SK-N-SH (cell line): ENCODE data around the gene SCNN1A. TPM values are rescaled to one million over a fixed set of nuclear protein-coding genes. Genes with fewer than 3 reads are reported as not detected.

Experiments
- CTCF ChIA-PET: fragments of 300-600, 350-600 bp; formaldehyde crosslinking; extraction: SDS; loops from one replicate; lab custom pipeline; 2021; lab: Yijun Ruan, JAX
- POLR2A ChIA-PET: fragments of 350-600 bp; sonication (Branson Sonifier 250); formaldehyde crosslinking; extraction: SDS; loops from one replicate; lab custom pipeline; 2020; ENCODE audit warnings: antibody characterized with exemption, inconsistent platforms; lab: Yijun Ruan, JAX
- DNase-seq: peaks from one replicate; pipeline ENCODE4 v3.0.0; 2012
- H2AFZ ChIP-seq: fragments of 200-600 bp; sonication (generic); 2 replicates; pipeline ENCODE4 v1.8.1; 2016; ENCODE audit warnings: antibody characterized with exemption, mild to moderate bottlenecking, low read depth
- H3F3A ChIP-seq: fragments of 200-600 bp; sonication (generic); replicated peaks from 2 replicates; pipeline ENCODE3; 2016; ENCODE audit warnings: antibody characterized with exemption, mild to moderate bottlenecking; ENCODE audit not compliant: insufficient read depth
- H3K27ac ChIP-seq, 2 experiments: fragments of 200-500 bp in 1 of 2; fragments of 200-600 bp in 1 of 2; sonication (Bioruptor generic) in 1 of 2; sonication (generic), shearing (Covaris generic) in 1 of 2; 2 replicates each; pipeline versions ENCODE4 v1.5.1 to v1.6.1; 2014 to 2016; ENCODE audit warnings: low read depth in 2 of 2, inconsistent platforms in 1 of 2, low read length in 1 of 2, mild to moderate bottlenecking in 1 of 2, mixed read lengths in 1 of 2
- H3K27me3 ChIP-seq: fragments of 200-600 bp; sonication (generic), shearing (Covaris generic); 2 replicates; pipeline ENCODE4 v1.6.1; 2016; ENCODE audit warnings: mixed run types; ENCODE audit not compliant: insufficient read depth
- H3K36me3 ChIP-seq, 2 experiments: fragments of 200-500 bp in 1 of 2; fragments of 200-600 bp in 1 of 2; sonication (Bioruptor generic) in 1 of 2; sonication (generic) in 1 of 2; replicated peaks in 1 of 2; 2 replicates each; pipeline versions ENCODE3 to v1.5.1; 2014 to 2016; ENCODE audit warnings: low read length in 1 of 2, mild to moderate bottlenecking in 1 of 2; ENCODE audit not compliant: insufficient read depth in 2 of 2, control insufficient read depth in 1 of 2
- H3K4me1 ChIP-seq, 2 experiments: fragments of 200-500 bp in 1 of 2; fragments of 200-600 bp in 1 of 2; sonication (Bioruptor generic) in 1 of 2; sonication (generic), shearing (Covaris generic) in 1 of 2; 2 replicates each; pipeline versions ENCODE4 v1.5.1 to v1.6.1; 2014 to 2016; ENCODE audit warnings: low read depth in 1 of 2, low read length in 1 of 2, mixed run types in 1 of 2; ENCODE audit not compliant: insufficient read depth in 2 of 2, control insufficient read depth in 1 of 2
- H3K4me2 ChIP-seq: fragments of 200-600 bp; sonication (generic), shearing (Covaris generic); 2 replicates; pipeline ENCODE4 v1.6.1; 2017; ENCODE audit warnings: mixed run types
- H3K4me3 ChIP-seq, 2 experiments: fragments of 200-500 bp in 1 of 2; fragments of 200-600 bp in 1 of 2; sonication (Bioruptor generic) in 1 of 2; sonication (generic), shearing (Covaris generic) in 1 of 2; 2 replicates each; pipeline versions ENCODE4 v1.5.1 to v1.8.1; 2014 to 2016; ENCODE audit warnings: low read depth in 2 of 2, inconsistent platforms in 1 of 2, low read length in 1 of 2, mild to moderate bottlenecking in 1 of 2, mixed read lengths in 1 of 2, moderate library complexity in 1 of 2
- H3K79me2 ChIP-seq: fragments of 200-600 bp; sonication (generic); 2 replicates; pipeline ENCODE4 v1.8.1; 2017; ENCODE audit warnings: mild to moderate bottlenecking; ENCODE audit not compliant: insufficient read depth
- H3K9ac ChIP-seq: fragments of 200-600 bp; sonication (generic); 2 replicates; pipeline ENCODE4 v1.6.1; 2017; ENCODE audit warnings: mixed run types
- H3K9me2 ChIP-seq: fragments of 200-600 bp; sonication (generic); 2 replicates; pipeline ENCODE4 v1.6.1; 2017; ENCODE audit warnings: mixed run types
- H3K9me3 ChIP-seq: fragments of 200-600 bp; sonication (generic); 2 replicates; pipeline ENCODE4 v1.6.1; 2017; ENCODE audit warnings: mixed run types, mild to moderate bottlenecking, moderate library complexity
- H4K20me1 ChIP-seq: fragments of 200-600 bp; sonication (generic); 2 replicates; pipeline ENCODE4 v1.6.1; 2017; ENCODE audit warnings: mild to moderate bottlenecking, mixed run types; ENCODE audit not compliant: insufficient read depth
- ELF1 ChIP-seq: IDR thresholded peaks from 2 replicates; pipeline ENCODE4 v1.4.0; 2012
- EP300 ChIP-seq, 2 experiments: IDR thresholded peaks; 2 replicates each; pipeline versions ENCODE4 v1.4.0 to v1.6.1; 2012; ENCODE audit warnings: borderline replicate concordance in 1 of 2, low read depth in 1 of 2, low read length in 1 of 2
- FOXM1 ChIP-seq: IDR thresholded peaks from 2 replicates; pipeline ENCODE4 v1.4.0; 2012; ENCODE audit warnings: low read depth, mild to moderate bottlenecking
- GABPA ChIP-seq: IDR thresholded peaks from 2 replicates; pipeline ENCODE4 v1.4.0; 2012; ENCODE audit warnings: low read depth, mild to moderate bottlenecking
- GATA2 ChIP-seq: sonication (generic); formaldehyde crosslinking; IDR thresholded peaks from 2 replicates; pipeline ENCODE4 v1.5.0; 2020; ENCODE audit warnings: mild to moderate bottlenecking, missing genetic modification reagents
- NFIC ChIP-seq: IDR thresholded peaks from 2 replicates; pipeline ENCODE4 v1.4.0; 2012; ENCODE audit warnings: borderline replicate concordance
- POLR2AphosphoS5 ChIP-seq: IDR thresholded peaks from 2 replicates; pipeline ENCODE4 v1.6.1; 2012; ENCODE audit warnings: low read depth, low read length
- RXRA ChIP-seq: IDR thresholded peaks from 2 replicates; pipeline ENCODE4 v1.4.0; 2012; ENCODE audit warnings: low read depth, mild to moderate bottlenecking, borderline replicate concordance
- SIN3A ChIP-seq: IDR thresholded peaks from 2 replicates; pipeline ENCODE4 v1.6.1; 2012; ENCODE audit warnings: low read depth, mild to moderate bottlenecking, low read length, moderate library complexity, borderline replicate concordance
- YY1 ChIP-seq: IDR thresholded peaks from 2 replicates; pipeline ENCODE4 v1.4.0; 2012; ENCODE audit warnings: low read depth, mild to moderate bottlenecking
- ZBTB33 ChIP-seq: IDR thresholded peaks from 2 replicates; pipeline ENCODE4 v1.4.0; 2012; ENCODE audit warnings: low read depth, borderline replicate concordance
- WGBS: methylation state at CpG from one replicate; pipeline ENCODE4 v1.1.6; 2017; ENCODE audit warnings: low lambda C conversion rate; 5-methylcytosine and 5-hydroxymethylcytosine counted together
- polyA plus RNA-seq, 3 experiments: library from polyadenylated mRNA; depleted of rRNA; stranded (reverse); fragments of >200 nt; gene quantifications; 2 replicates each; pipeline ENCODE4 v1.2.3, GENCODE V29; 2012
- TF ChIP-seq, protein P1 (sequence below): IDR thresholded peaks from 2 replicates; pipeline ENCODE4 v1.6.1; 2012; ENCODE audit warnings: mild to moderate bottlenecking, low read depth, low read length, moderate library complexity
- TF ChIP-seq, protein P2 (sequence below): IDR thresholded peaks from 2 replicates; pipeline ENCODE4 v1.4.0; 2012; ENCODE audit warnings: low read depth

The SCNN1A gene
- polyA plus RNA-seq, 1 of the 3 experiments (the other 2 are of a cell fraction): 1.6 TPM

- Histone ChIP-seq H3K27ac (no peak overlapping the region), H3K79me2 (no peaks in the 10 kb centered on the region), H2AFZ (no peak overlapping the region), H3K4me1 (peaks cover 0 to 12% of the 10 kb centered on the region in 2 experiments; a peak in 1 of 4 replicates), H3K36me3 (no peaks in the 10 kb centered on the region)
- TF ChIP-seq GABPA (no peak), GATA2 (CRISPR knock-in tag) (no peak), ZBTB33 (no peak), RXRA (no peak), POLR2AphosphoS5 (no peak), NFIC (no peak), EP300 (IDR thresholded peaks at IDR 0.05; ENCODE audit: borderline replicate concordance in 1 of 2, low read depth in 1 of 2, low read length in 1 of 2) (no peak)
- TF ChIP-seq, protein P1, sequence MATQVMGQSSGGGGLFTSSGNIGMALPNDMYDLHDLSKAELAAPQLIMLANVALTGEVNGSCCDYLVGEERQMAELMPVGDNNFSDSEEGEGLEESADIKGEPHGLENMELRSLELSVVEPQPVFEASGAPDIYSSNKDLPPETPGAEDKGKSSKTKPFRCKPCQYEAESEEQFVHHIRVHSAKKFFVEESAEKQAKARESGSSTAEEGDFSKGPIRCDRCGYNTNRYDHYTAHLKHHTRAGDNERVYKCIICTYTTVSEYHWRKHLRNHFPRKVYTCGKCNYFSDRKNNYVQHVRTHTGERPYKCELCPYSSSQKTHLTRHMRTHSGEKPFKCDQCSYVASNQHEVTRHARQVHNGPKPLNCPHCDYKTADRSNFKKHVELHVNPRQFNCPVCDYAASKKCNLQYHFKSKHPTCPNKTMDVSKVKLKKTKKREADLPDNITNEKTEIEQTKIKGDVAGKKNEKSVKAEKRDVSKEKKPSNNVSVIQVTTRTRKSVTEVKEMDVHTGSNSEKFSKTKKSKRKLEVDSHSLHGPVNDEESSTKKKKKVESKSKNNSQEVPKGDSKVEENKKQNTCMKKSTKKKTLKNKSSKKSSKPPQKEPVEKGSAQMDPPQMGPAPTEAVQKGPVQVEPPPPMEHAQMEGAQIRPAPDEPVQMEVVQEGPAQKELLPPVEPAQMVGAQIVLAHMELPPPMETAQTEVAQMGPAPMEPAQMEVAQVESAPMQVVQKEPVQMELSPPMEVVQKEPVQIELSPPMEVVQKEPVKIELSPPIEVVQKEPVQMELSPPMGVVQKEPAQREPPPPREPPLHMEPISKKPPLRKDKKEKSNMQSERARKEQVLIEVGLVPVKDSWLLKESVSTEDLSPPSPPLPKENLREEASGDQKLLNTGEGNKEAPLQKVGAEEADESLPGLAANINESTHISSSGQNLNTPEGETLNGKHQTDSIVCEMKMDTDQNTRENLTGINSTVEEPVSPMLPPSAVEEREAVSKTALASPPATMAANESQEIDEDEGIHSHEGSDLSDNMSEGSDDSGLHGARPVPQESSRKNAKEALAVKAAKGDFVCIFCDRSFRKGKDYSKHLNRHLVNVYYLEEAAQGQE: no peak
- TF ChIP-seq, all 33 proteins: peak for 0
- POLR2A ChIA-PET: no interaction called here
- Histone ChIP-seq H3K9me3 (no peaks in the 10 kb centered on the region), H3K9me2 (no peaks in the 10 kb centered on the region), H3K4me3 (no peak overlapping the region), H3K4me2 (no peak overlapping the region), H4K20me1 (no peaks in the 10 kb centered on the region), H3K9ac (no peak overlapping the region), H3K27me3 (no peaks in the 10 kb centered on the region), H3F3A (no peaks in the 10 kb centered on the region)
- DNase-seq: no peak
- WGBS: 97% methylated on average over 8 of the region's 8 CpGs
- CTCF ChIA-PET: no interaction called here
These were observed 63.4 kb downstream of the SCNN1A start for GRCh38 chr12:6311822-6312528.

GRCh38 chr12:6310771-6311610 is 64.4 kb downstream of the SCNN1A start:
- Histone ChIP-seq H3F3A (no peaks in the 10 kb centered on the region), H3K9me3 (no peaks in the 10 kb centered on the region), H3K9me2 (no peaks in the 10 kb centered on the region), H3K4me3 (peak overlapping the region in 1 of 2 experiments; percentile 45; a peak in 2 of 4 replicates), H3K4me1 (peaks cover 0 to 12% of the 10 kb centered on the region in 2 experiments; a peak in 1 of 4 replicates), H3K79me2 (no peaks in the 10 kb centered on the region), H2AFZ (no peak overlapping the region), H3K27me3 (no peaks in the 10 kb centered on the region), H3K27ac (no peak overlapping the region), H3K4me2 (peak overlapping the region; percentile 52; the same call in 1 of the 2 replicates), H4K20me1 (no peaks in the 10 kb centered on the region), H3K9ac (no peak overlapping the region), H3K36me3 (no peaks in the 10 kb centered on the region)
- POLR2A ChIA-PET: no interaction called here
- 66% methylated on average over 19 of the region's 43 CpGs for WGBS
- no peak for DNase-seq
- CTCF ChIA-PET: no interaction called here
- TF ChIP-seq YY1: no peak
- no peak for TF ChIP-seq POLR2AphosphoS5
- TF ChIP-seq ELF1: no peak
- no peak for TF ChIP-seq FOXM1
- TF ChIP-seq, protein P1: no peak
- TF ChIP-seq, protein P2, sequence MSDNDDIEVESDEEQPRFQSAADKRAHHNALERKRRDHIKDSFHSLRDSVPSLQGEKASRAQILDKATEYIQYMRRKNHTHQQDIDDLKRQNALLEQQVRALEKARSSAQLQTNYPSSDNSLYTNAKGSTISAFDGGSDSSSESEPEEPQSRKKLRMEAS: no peak
- TF ChIP-seq SIN3A: no peak
